Transverse colon (tissue), 4 donors: ENCODE data around the gene MED27. TPM values are rescaled to one million over a fixed set of nuclear protein-coding genes. Genes with fewer than 3 reads are reported as not detected.

Experiments used
- DNase-seq: peaks from one replicate; pipeline ENCODE4 v3.0.0-alpha.2; 2019
- H3K27ac ChIP-seq, 4 donors: fragments of 200-600 bp; sonication (generic); 2 replicates each; pipeline ENCODE4 v1.5.1; 2016 to 2018; ENCODE audit warnings: inconsistent platforms in 4 of 4
- H3K27me3 ChIP-seq: fragments of 200-600 bp; sonication (generic); 2 replicates; pipeline ENCODE4 v1.5.1; 2017; ENCODE audit warnings: inconsistent platforms
- H3K36me3 ChIP-seq, 4 donors: fragments of 200-600 bp; sonication (generic); 2 replicates each; pipeline ENCODE4 v1.5.1; 2017 to 2019; ENCODE audit warnings: inconsistent platforms in 4 of 4
- H3K4me1 ChIP-seq, 4 donors: fragments of 200-600 bp; sonication (generic); 2 replicates each; pipeline ENCODE4 v1.5.1; 2017 to 2020; ENCODE audit warnings: inconsistent platforms in 4 of 4
- H3K4me3 ChIP-seq, 4 donors: fragments of 200-600 bp; sonication (generic); 1 replicate in 1 of 4; 2 replicates in 3 of 4; pipeline versions ENCODE4 v1.5.1 to v1.6.1; 2017 to 2019; ENCODE audit warnings: inconsistent platforms in 4 of 4
- H3K9me3 ChIP-seq, 2 donors: fragments of 200-600 bp; sonication (generic); 2 replicates each; pipeline ENCODE4 v1.5.1; 2017 to 2019; ENCODE audit warnings: inconsistent platforms in 2 of 2
- CTCF ChIP-seq, 5 experiments: fragments of 200-600 bp in 3 of 5; fragments of 450-650 bp in 2 of 5; sonication (generic) in 3 of 5; IDR thresholded peaks; 1 replicate in 2 of 5; 2 replicates in 3 of 5; pipeline ENCODE4 v1.5.1; 2016 to 2017; ENCODE audit warnings: antibody characterized with exemption in 5 of 5, inconsistent platforms in 3 of 5, mild to moderate bottlenecking in 2 of 5, moderate library complexity in 1 of 5
- EP300 ChIP-seq: sonication (generic); formaldehyde crosslinking; IDR thresholded peaks from one replicate; pipeline ENCODE4 v1.6.1; 2017; ENCODE audit warnings: antibody characterized with exemption, low read depth
- POLR2A ChIP-seq: fragments of 450-650 bp; IDR thresholded peaks from one replicate; pipeline ENCODE4 v1.6.1; 2016; ENCODE audit warnings: antibody characterized with exemption, mild to moderate bottlenecking, moderate library complexity
- POLR2AphosphoS5 ChIP-seq, 3 donors: sonication (generic); formaldehyde crosslinking; IDR thresholded peaks; one replicate each; pipeline ENCODE4 v1.6.1; 2016; ENCODE audit warnings: antibody characterized with exemption in 3 of 3
- WGBS, 2 donors: methylation state at CpG; one replicate each; pipeline ENCODE4 v1.1.5; 2018; ENCODE audit warnings: low coverage in 1 of 2; 5-methylcytosine and 5-hydroxymethylcytosine counted together
- in situ Hi-C, 4 donors: fragments of 200-750 bp; cut with MboI; loops; one replicate each; pipeline versions ENCODE4 v1.15.0 to v1.15.1; 2017; ENCODE audit warnings: low sequenced_read_pairs in 3 of 4, low pct_ligation_motif_present in 1 of 4, low pct_unique_long_range_greater_than_20kb in 1 of 4
- intact Hi-C: fragments of 100-400 bp; cut with DNase I; formaldehyde crosslinking; loops from one replicate; pipeline ENCODE4 v1.15.1; 2023; ENCODE audit warnings: low total_unique reads
- total RNA-seq, 4 donors: library from RNA; depleted of rRNA; stranded (reverse); fragments of >200 nt; gene quantifications; one replicate each; pipeline ENCODE4 v1.1.0, GENCODE V29; 2016

Gene MED27
- total RNA-seq, 4 donors from 2014 or later = 2.6 to 12.6 (median 7.1) TPM

GRCh38 chr9:132077881-132078698 lies 1.6 kb downstream of the MED27 start:
- no peak for TF ChIP-seq POLR2AphosphoS5 (IDR thresholded peaks at IDR 0.05)
- H3K27me3 ChIP-seq = no peaks in the 10 kb centered on the region
- intact Hi-C loops = no loop called here
- peaks cover 0 to 12% (median 0%) of the 10 kb centered on the region in 4 donors for H3K36me3 ChIP-seq
- no peak for DNase-seq
- peak overlapping the region in 2 of 4 donors; percentile 78 to 95 for H3K4me3 ChIP-seq
- 47 to 50% methylated on average over 6 to 10 of the region's 10 CpGs for WGBS, 2 donors
- H3K9me3 ChIP-seq = no peaks in the 10 kb centered on the region
- peaks cover 8 to 21% (median 17%) of the 10 kb centered on the region in 4 donors for H3K4me1 ChIP-seq
- no peak overlapping the region for H3K27ac ChIP-seq
- in situ Hi-C loops = no loop called here

- Histone ChIP-seq H3K27me3 (no peaks in the 10 kb centered on the region), H3K4me3 (no peak overlapping the region), H3K27ac (no peak overlapping the region), H3K36me3 (peaks cover 0 to 12% (median 0%) of the 10 kb centered on the region in 4 donors), H3K9me3 (no peaks in the 10 kb centered on the region), H3K4me1 (peaks cover 8 to 21% (median 17%) of the 10 kb centered on the region in 4 donors)
- TF ChIP-seq POLR2A = no peak
- TF ChIP-seq EP300 = no peak
- TF ChIP-seq CTCF (IDR thresholded peaks at IDR 0.05) = no peak
- TF ChIP-seq POLR2AphosphoS5 (IDR thresholded peaks at IDR 0.05) = no peak
- intact Hi-C loops (no loop called here), in situ Hi-C loops (no loop called here)
- no peak for DNase-seq
- 78% methylated on average over 2 of the region's 2 CpGs; no CpG with 5 or more reads in 1 of the 2 donors for WGBS, 2 donors
Observed at GRCh38 chr9:132075853-132076252, 3.8 kb downstream of the MED27 start.

GRCh38 chr9:132074736-132075135 lies 4.9 kb downstream of the MED27 start:
- TF ChIP-seq EP300 = no peak
- H3K4me1 ChIP-seq = peaks cover 8 to 18% (median 16%) of the 10 kb centered on the region in 4 donors
- 94 to 95% methylated on average over 2 of the region's 2 CpGs for WGBS, 2 donors

GRCh38 chr9:132071847-132072507 lies 7.7 kb downstream of the MED27 start:
- Histone ChIP-seq H3K4me1 (no peaks in the 10 kb centered on the region), H3K36me3 (peaks cover 0 to 9% (median 1%) of the 10 kb centered on the region in 4 donors), H3K27ac (no peak overlapping the region), H3K27me3 (no peaks in the 10 kb centered on the region), H3K9me3 (no peaks in the 10 kb centered on the region), H3K4me3 (no peak overlapping the region)
- DNase-seq = no peak
- TF ChIP-seq POLR2AphosphoS5 (IDR thresholded peaks at IDR 0.05) = no peak
- TF ChIP-seq EP300 = no peak
- TF ChIP-seq CTCF (IDR thresholded peaks at IDR 0.05) = no peak
- TF ChIP-seq POLR2A = no peak
- intact Hi-C loops = no loop called here
- in situ Hi-C loops = no loop called here
- 96 to 100% methylated on average over 1 to 16 of the region's 16 CpGs for WGBS, 2 donors

More at GRCh38 chr9:132074736-132075135, 4.9 kb downstream of the MED27 start:
- intact Hi-C loops = no loop called here
- H3K27ac ChIP-seq = no peak overlapping the region
- no peak for DNase-seq
- H3K9me3 ChIP-seq = no peaks in the 10 kb centered on the region
- peaks cover 0 to 12% (median 0%) of the 10 kb centered on the region in 4 donors for H3K36me3 ChIP-seq
- in situ Hi-C loops = no loop called here
- H3K4me3 ChIP-seq = no peak overlapping the region
- no peaks in the 10 kb centered on the region for H3K27me3 ChIP-seq
